LNCAP (cell line): ENCODE measurements around the gene LRRC39.

Experiments used
- CTCF ChIP-seq: fragments of 450-650 bp; IDR thresholded peaks from 2 replicates; pipeline ENCODE4 v1.5.1; 2017; ENCODE audit warnings: mild to moderate bottlenecking

The LRRC39 gene

GRCh38 chr1:100141192-100141591, 36.9 kb downstream of the LRRC39 start:
- no peak for TF ChIP-seq CTCF

GRCh38 chr1:100137602-100138001, 40.5 kb downstream of the LRRC39 start:
- no peak for TF ChIP-seq CTCF

DNA sequence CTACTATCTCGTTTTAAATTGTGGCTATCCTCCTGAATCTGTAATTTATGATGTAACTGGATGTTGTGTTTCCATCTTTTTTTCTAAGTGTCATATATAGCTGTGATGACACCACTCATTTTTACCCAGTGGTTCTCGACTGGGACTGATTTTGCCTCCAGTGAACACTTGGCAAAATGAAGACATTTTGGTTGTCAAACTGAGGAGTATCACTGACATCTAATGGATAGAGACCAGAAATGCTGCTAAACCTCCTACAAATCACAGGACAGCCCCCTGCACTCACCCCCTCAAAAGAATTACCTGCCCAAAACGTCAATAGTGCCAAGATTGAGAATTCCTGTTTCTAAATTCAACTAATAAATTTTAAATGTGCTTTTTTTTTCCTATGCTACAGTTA, 43.2 kb downstream of the LRRC39 start:
- TF ChIP-seq CTCF, result no peak

DNA sequence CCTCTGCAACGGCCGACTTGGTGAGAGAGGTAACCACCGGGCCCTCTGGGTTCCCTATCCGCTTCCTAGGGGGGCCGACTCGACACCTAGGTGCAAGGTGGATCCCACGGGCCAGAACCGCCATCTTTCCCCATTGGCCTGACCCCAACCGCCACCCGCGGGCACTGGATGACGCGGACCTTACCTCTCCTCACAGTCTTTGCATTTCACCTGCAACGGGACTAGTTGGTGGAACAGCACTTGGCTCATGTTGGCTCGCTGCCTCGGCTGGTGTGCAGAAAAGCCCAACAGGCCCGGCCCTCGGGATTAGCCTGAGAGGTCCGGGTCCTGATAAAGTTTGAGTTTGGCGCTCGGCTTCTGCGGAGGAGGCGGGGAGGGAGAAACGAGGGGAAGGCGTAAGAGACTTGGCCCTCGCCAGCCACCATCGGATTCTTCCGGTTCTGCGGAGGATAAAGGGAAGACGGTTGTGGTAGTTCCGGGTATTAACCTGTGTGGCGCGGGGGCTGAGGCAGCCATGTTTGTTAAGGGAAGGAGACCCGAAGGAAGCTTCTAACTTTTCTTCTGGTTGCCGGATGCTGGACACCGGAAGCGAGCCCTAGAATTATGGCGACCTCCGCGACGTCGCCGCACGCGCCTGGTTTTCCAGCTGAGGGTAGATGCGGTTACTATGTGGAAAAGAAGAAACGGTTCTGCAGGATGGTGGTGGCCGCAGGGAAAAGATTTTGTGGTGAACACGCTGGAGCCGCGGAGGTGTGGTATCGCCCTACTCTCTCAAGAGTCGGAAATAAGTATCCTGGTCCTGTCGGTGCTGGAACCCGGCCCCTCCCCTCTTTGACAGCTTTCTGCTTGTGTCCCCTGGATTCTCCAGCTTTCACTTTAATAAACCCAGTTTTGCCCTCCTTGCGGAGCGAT, 45.2 kb downstream of the LRRC39 start, which contains the start of the genes SASS6 and TRMT13:
Gene SASS6 (minus strand): TSS at position 365 of the 912 bp plus-strand sequence. CDS start 116 bp downstream, at position 249.
Gene TRMT13 (plus strand): TSS at position 598 of the 912 bp plus-strand sequence. CDS start 6 bp downstream, at position 604.
- no peak for TF ChIP-seq CTCF

DNA sequence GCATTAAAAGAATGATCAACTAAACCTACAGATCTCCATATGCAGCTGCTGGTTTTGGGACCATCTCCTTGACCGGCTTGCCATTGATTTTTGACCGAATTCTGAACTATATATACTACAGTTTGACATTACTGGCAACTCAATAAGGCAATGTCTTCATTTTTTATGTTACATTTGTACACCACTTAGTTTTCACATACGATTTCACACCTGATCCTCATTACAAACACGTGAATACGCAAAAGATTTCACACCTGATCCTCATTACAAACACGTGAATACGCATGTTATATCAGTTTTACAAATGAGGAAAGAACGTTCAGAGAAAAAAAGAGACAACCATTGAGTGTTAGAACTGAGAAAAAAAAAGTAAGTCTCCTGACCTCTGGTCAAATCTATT, 46.4 kb downstream of the LRRC39 start:
- no peak for TF ChIP-seq CTCF

DNA sequence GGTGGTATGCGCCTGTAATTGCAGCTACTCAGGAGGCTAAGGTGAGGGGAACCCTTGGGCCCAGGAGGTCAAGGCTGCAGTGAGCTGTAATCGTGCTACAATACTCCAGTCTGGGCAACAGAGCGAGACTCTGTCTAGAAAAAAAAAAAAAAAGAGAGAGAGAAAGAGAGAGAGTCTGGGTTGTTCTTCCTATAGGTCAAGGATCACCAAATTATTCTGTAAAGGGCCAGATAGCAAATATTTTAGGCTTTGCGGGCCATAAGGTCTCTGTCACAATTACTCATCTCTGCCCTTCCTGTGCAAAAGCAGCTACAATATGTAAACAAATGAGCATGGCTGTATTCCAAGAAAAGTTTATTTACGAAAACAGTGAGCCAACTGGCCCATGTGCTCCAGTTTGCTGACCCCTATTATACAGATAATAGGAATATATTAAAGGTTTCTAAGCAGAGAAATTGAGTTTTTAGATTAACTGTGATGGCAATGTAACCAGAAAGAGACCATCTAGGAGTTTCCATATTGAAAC, 47.4 kb downstream of the LRRC39 start:
- TF ChIP-seq CTCF, result no peak

DNA sequence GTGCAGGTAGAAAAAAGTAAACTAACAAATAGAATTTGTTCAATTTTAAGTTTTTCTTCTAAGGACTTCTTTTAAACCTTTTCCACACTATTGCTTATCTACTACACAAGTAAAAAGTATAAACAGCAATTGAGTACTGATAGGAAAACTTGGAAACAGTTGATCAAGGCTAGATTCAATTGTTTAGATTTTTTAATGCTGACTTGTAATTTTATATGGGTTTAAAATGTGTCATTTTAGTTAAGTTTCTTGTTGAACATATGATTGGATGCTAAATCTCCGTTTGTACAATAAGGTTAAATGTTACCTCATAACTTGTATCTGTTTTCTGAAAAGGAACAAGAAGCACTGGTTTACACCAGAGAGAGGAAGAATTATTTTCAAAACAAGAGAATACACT, 50.8 kb downstream of the LRRC39 start:
- TF ChIP-seq CTCF, result no peak
